ENCODE results near the gene BLVRB. TPM values are rescaled to one million over a fixed set of nuclear protein-coding genes. Genes with fewer than 3 reads are reported as not detected.

The BLVRB gene
- total and polyA plus RNA-seq, 2 of the 8 experiments (the other 6 are each of a cell fraction or from before 2014, with no cell fraction given), result 28.7 to 182 TPM

GRCh38 chr19:40418040-40418439, 47.5 kb downstream of the BLVRB start:
- Histone ChIP-seq H3K36me3 (ENCODE audit: control insufficient read depth in 2 of 4, insufficient read depth in 4 of 4, low read length in 3 of 4) (peaks cover 0 to 2% (median 0%) of the 10 kb centered on the region in 4 experiments; a peak in 2 of 8 replicates), H3K18ac (ENCODE audit: extremely low read depth, low read length) (no peak overlapping the region), H3K23ac (ENCODE audit: insufficient read length) (no peak overlapping the region), H2BK120ac (replicated peaks; ENCODE audit: low read depth, low read length) (no peak overlapping the region), H3K4me2 (ENCODE audit: insufficient read depth in 1 of 2, low read depth in 2 of 2, low read length in 2 of 2) (no peak overlapping the region), H2AFZ (ENCODE audit: low read length) (no peak overlapping the region), H2BK20ac (ENCODE audit: low read length) (no peak overlapping the region), H3K9me3 (ENCODE audit: insufficient read depth in 2 of 2, low read depth in 1 of 2, low read length in 1 of 2) (no peaks in the 10 kb centered on the region), H3K79me1 (ENCODE audit: low read depth, low read length) (no peaks in the 10 kb centered on the region), H2AK5ac (ENCODE audit: low read depth, low read length) (no peak overlapping the region), H3K4me1 (replicated peaks in 1 of 4; ENCODE audit: control insufficient read depth in 3 of 4, insufficient read depth in 4 of 4, low read length in 3 of 4) (peaks cover 4 to 18% (median 9%) of the 10 kb centered on the region in 4 experiments), H4K91ac (replicated peaks; ENCODE audit: insufficient read length, low read length) (no peak overlapping the region), H3K14ac (ENCODE audit: insufficient read length) (no peak overlapping the region), H2BK5ac (ENCODE audit: low read depth, low read length) (no peak overlapping the region), H3K4ac (replicated peaks; ENCODE audit: insufficient read length, low read depth, low read length) (no peak overlapping the region), H2BK15ac (ENCODE audit: low read length) (no peak overlapping the region), H2BK12ac (ENCODE audit: low read depth, low read length) (no peak overlapping the region), H3K4me3 (ENCODE audit: extremely low read depth in 1 of 4, insufficient read depth in 2 of 4, low read depth in 3 of 4, low read length in 4 of 4) (no peak overlapping the region), H3K79me2 (ENCODE audit: control insufficient read depth in 1 of 2, insufficient read depth in 2 of 2, low read length in 2 of 2) (no peaks in the 10 kb centered on the region), H4K20me1 (replicated peaks in 1 of 2; ENCODE audit: control insufficient read depth in 1 of 2, insufficient read depth in 2 of 2, low read length in 2 of 2) (no peaks in the 10 kb centered on the region), H3K56ac (replicated peaks; ENCODE audit: insufficient read length, low read depth, low read length) (no peak overlapping the region), H3K27ac (ENCODE audit: low read depth, low read length) (no peak overlapping the region), H3K9ac (replicated peaks in 1 of 4; ENCODE audit: extremely low read depth in 1 of 4, low read depth in 3 of 4, low read length in 3 of 4) (no peak overlapping the region), H4K8ac (ENCODE audit: extremely low read depth, insufficient read depth, low read length) (no peak overlapping the region), H4K5ac (ENCODE audit: insufficient read length, low read depth, low read length) (no peak overlapping the region), H3K27me3 (replicated peaks in 1 of 4; ENCODE audit: control insufficient read depth in 3 of 4, extremely low read depth in 1 of 4, insufficient read depth in 3 of 4, low read length in 3 of 4) (no peaks in the 10 kb centered on the region; a peak in 1 of 7 replicates), H3K23me2 (ENCODE audit: low read depth, low read length) (peaks cover 3% of the 10 kb centered on the region; the same call in 1 of the 2 replicates)
- TF ChIP-seq KDM1A (IDR thresholded peaks at IDR 0.05; ENCODE audit: borderline replicate concordance, low read length), result 0 out of 2 replicates have a peak, but pooled peaks have one; percentile 30
- no peak for TF ChIP-seq SP2 (IDR thresholded peaks at IDR 0.05; ENCODE audit: low read length)
- FAIRE-seq, result no peak
- CTCF ChIA-PET (ENCODE audit: partially characterized antibody), result interaction anchor here (1.4 to 4.4 kb wide), 5 partner anchors 9 to 113 kb away, joined by 3 to 41 read pairs (median 6); partner anchors contain the start of genes BLVRB and SPTBN4
- 90% methylated on average over 3 of the region's 3 CpGs; no CpG with 5 or more reads in 1 of the 2 experiments for WGBS, 2 experiments (ENCODE audit: extremely low coverage in 1 of 2, insufficient coverage in 1 of 2, insufficient read length in 1 of 2, insufficient replicate concordance in 2 of 2, low coverage in 1 of 2, low lambda C conversion rate in 2 of 2, missing lambda C conversion rate in 1 of 2)
- DNase-seq (ENCODE audit: low read depth in 1 of 2, low spot score in 2 of 2), result no peak
- POLR2A ChIA-PET (ENCODE audit: partially characterized antibody), result interaction anchor here (0.9 to 3.1 kb wide), 5 partner anchors 10 to 29 kb away, joined by 3 to 14 read pairs (median 7); partner anchors contain the start of gene HIPK4

Measured in H1 (cell line).